HCT116 (cell line): ENCODE data around the gene GRIP1. TPM values are rescaled to one million over a fixed set of nuclear protein-coding genes. Genes with fewer than 3 reads are reported as not detected.

Experiments
- ATAC-seq: fragments of 200-7000 bp; cut with Tn5 transposase; 2 replicates; pipeline ENCODE4 v1.9.1; 2020; ENCODE audit warnings: mild to moderate bottlenecking, moderate library complexity
- BruUV-seq: library from RNA; stranded (reverse); fragments of 400-500 nt; replicated peaks from 2 replicates; lab custom pipeline; 2021; lab: Mats Ljungman, UMichigan
- CTCF ChIA-PET: fragments of 300-600 bp; sonication (Branson Sonifier 250); formaldehyde crosslinking; loops from one replicate; lab custom pipeline; 2021; ENCODE audit warnings: antibody characterized with exemption; lab: Charles Lee
- POLR2A ChIA-PET: fragments of 300-600, 350-600 bp; sonication (Branson Sonifier 250); formaldehyde crosslinking; loops from one replicate; lab custom pipeline; 2021; ENCODE audit warnings: antibody characterized with exemption; lab: Charles Lee
- RAD21 ChIA-PET, 2 experiments: fragments of 300-600 bp; sonication (Branson Sonifier 250); formaldehyde crosslinking; loops; one replicate each; lab custom pipeline; 2023; ENCODE audit warnings: low total read pairs in 2 of 2; ENCODE audit not compliant: uncharacterized antibody in 2 of 2, unreplicated experiment in 2 of 2, low non-redundant PET in 1 of 2; lab: Charles Lee
- DNase-seq: peaks from one replicate; pipeline ENCODE4 v3.0.0-alpha.2; 2010; ENCODE audit warnings: low read depth, low spot score
- H2AFZ ChIP-seq: fragments of 200-600 bp; shearing (Covaris generic), sonication (generic); 2 replicates; pipeline ENCODE4 v1.6.1; 2017; ENCODE audit warnings: low read depth, mixed run types, mixed read lengths, antibody characterized with exemption, low read length; ENCODE audit not compliant: poor library complexity, severe bottlenecking
- H3K27ac ChIP-seq: 2 replicates; pipeline ENCODE4 v1.5.1; 2012; ENCODE audit warnings: low read depth, low read length
- H3K27me3 ChIP-seq: fragments of 200-600 bp; sonication (generic); 2 replicates; pipeline ENCODE4 v1.6.1; 2016; ENCODE audit warnings: mixed run types, low read length, mixed read lengths; ENCODE audit not compliant: insufficient read depth
- H3K36me3 ChIP-seq, 2 experiments: fragments of 200-500 bp in 1 of 2; fragments of 200-600 bp in 1 of 2; sonication (Bioruptor generic) in 1 of 2; sonication (generic) in 1 of 2; 2 replicates each; pipeline versions ENCODE4 v1.5.1 to v1.6.1; 2014 to 2016; ENCODE audit warnings: low read length in 2 of 2, inconsistent platforms in 1 of 2, mixed read lengths in 1 of 2, mixed run types in 1 of 2; ENCODE audit not compliant: insufficient read depth in 2 of 2, control insufficient read depth in 1 of 2
- H3K4me1 ChIP-seq, 2 experiments: fragments of 200-600 bp in 1 of 2; sonication (generic) in 1 of 2; 2 replicates each; pipeline versions ENCODE4 v1.5.1 to v1.6.1; 2012 to 2017; ENCODE audit warnings: low read length in 2 of 2, inconsistent platforms in 1 of 2, mild to moderate bottlenecking in 1 of 2, mixed read lengths in 1 of 2, mixed run types in 1 of 2, moderate library complexity in 1 of 2; ENCODE audit not compliant: insufficient read depth in 2 of 2, control insufficient read depth in 1 of 2
- H3K4me2 ChIP-seq: fragments of 200-600 bp; sonication (generic); 2 replicates; pipeline ENCODE4 v1.6.1; 2017; ENCODE audit warnings: mixed run types, low read length, mixed read lengths
- H3K4me3 ChIP-seq, 2 experiments: fragments of 200-600 bp in 1 of 2; sonication (generic) in 1 of 2; replicated peaks in 1 of 2; 2 replicates each; pipeline ENCODE4 v1.5.1; 2011 to 2016; ENCODE audit warnings: low read length in 2 of 2, control low read depth in 1 of 2, low read depth in 1 of 2, mild to moderate bottlenecking in 1 of 2, mixed read lengths in 1 of 2, mixed run types in 1 of 2
- H3K79me2 ChIP-seq: fragments of 200-600 bp; sonication (generic); 2 replicates; pipeline ENCODE4 v1.6.1; 2017; ENCODE audit warnings: mild to moderate bottlenecking, mixed run types, low read length, moderate library complexity, mixed read lengths; ENCODE audit not compliant: insufficient read depth
- H3K9ac ChIP-seq: fragments of 200-600 bp; sonication (generic); 2 replicates; pipeline ENCODE4 v1.6.1; 2016; ENCODE audit warnings: low read length, mixed read lengths
- H3K9me2 ChIP-seq: fragments of 200-600 bp; sonication (generic), shearing (Covaris generic); 2 replicates; pipeline ENCODE4 v1.6.1; 2017; ENCODE audit warnings: mixed run types, mild to moderate bottlenecking, moderate library complexity; ENCODE audit not compliant: insufficient read depth
- H3K9me3 ChIP-seq, 2 experiments: fragments of 200-500 bp in 1 of 2; fragments of 200-600 bp in 1 of 2; sonication (Bioruptor generic) in 1 of 2; sonication (generic) in 1 of 2; 2 replicates each; pipeline ENCODE4 v1.6.1; 2014 to 2017; ENCODE audit warnings: low read length in 2 of 2, mixed read lengths in 2 of 2, inconsistent platforms in 1 of 2, low read depth in 1 of 2, mild to moderate bottlenecking in 1 of 2, mixed run types in 1 of 2, moderate library complexity in 1 of 2; ENCODE audit not compliant: control insufficient read depth in 1 of 2, insufficient read depth in 1 of 2
- H4K20me1 ChIP-seq: fragments of 200-600 bp; sonication (generic), shearing (Covaris generic); 2 replicates; pipeline ENCODE4 v1.6.1; 2017; ENCODE audit warnings: mixed run types, mild to moderate bottlenecking, moderate library complexity; ENCODE audit not compliant: insufficient read depth
- CEBPB ChIP-seq: IDR thresholded peaks from 2 replicates; pipeline ENCODE4 v1.6.1; 2012; ENCODE audit warnings: low read depth
- CTCF ChIP-seq, 3 experiments: fragments of 200-600 bp in 1 of 3; sonication (generic) in 1 of 3; IDR thresholded peaks in 2 of 3; conservative IDR thresholded peaks in 1 of 3; 2 replicates each; pipeline ENCODE4 v1.5.1; 2012 to 2017; ENCODE audit warnings: low read depth in 2 of 3, low read length in 2 of 3, antibody characterized with exemption in 1 of 3, borderline replicate concordance in 1 of 3, control low read depth in 1 of 3, mild to moderate bottlenecking in 1 of 3, mixed read lengths in 1 of 3, mixed run types in 1 of 3, moderate library complexity in 1 of 3; ENCODE audit not compliant: insufficient read depth in 1 of 3
- JUND ChIP-seq: IDR thresholded peaks from 2 replicates; pipeline ENCODE4 v1.6.1; 2012
- POLR2AphosphoS5 ChIP-seq: IDR thresholded peaks from 2 replicates; pipeline ENCODE4 v1.6.1; 2011; ENCODE audit warnings: mild to moderate bottlenecking, low read depth, low read length, moderate library complexity
- SP1 ChIP-seq: IDR thresholded peaks from 2 replicates; pipeline ENCODE4 v1.6.1; 2012; ENCODE audit warnings: low read depth
- SRF ChIP-seq: IDR thresholded peaks from 2 replicates; pipeline ENCODE4 v1.6.1; 2012; ENCODE audit warnings: low read depth
- ZBTB33 ChIP-seq: IDR thresholded peaks from 2 replicates; pipeline ENCODE4 v1.6.1; 2011; ENCODE audit warnings: mild to moderate bottlenecking, low read length, moderate library complexity; ENCODE audit not compliant: insufficient replicate concordance; ENCODE audit errors: extremely low read depth
- intact Hi-C: fragments of 100-400 bp; cut with micrococcal nuclease; formaldehyde crosslinking; loops from 2 replicates; pipeline ENCODE4 v1.10.0; 2022
- total RNA-seq: library from RNA; stranded (reverse); gene quantifications from one replicate; pipeline ENCODE4 v1.2.1, GENCODE V29; 2021; ENCODE audit not compliant: unreplicated experiment

GRIP1 gene
- total RNA-seq, 1 experiment from 2014 or later, result not detected

- Histone ChIP-seq H3K36me3 (no peaks in the 10 kb centered on the region), H3K4me3 (no peak overlapping the region), H3K9ac (no peak overlapping the region), H3K9me3 (no peaks in the 10 kb centered on the region)
- TF ChIP-seq SRF, result no peak
- no peak for TF ChIP-seq JUND
- no peak for TF ChIP-seq POLR2AphosphoS5
- no peak for TF ChIP-seq SP1
- no peak for TF ChIP-seq CTCF (IDR thresholded peaks at IDR 0.05 in 2 of 3, conservative IDR thresholded peaks at IDR 0.05 in 1 of 3; ENCODE audit: borderline replicate concordance in 1 of 3, insufficient read depth in 1 of 3, low read depth in 2 of 3, low read length in 2 of 3)
- no peak for TF ChIP-seq ZBTB33
- TF ChIP-seq CEBPB, result no peak
- TF ChIP-seq, all 23 proteins: peak for 0
- H4K20me1 ChIP-seq, result no peaks in the 10 kb centered on the region
- intact Hi-C loops, result no loop called here
- ATAC-seq (no peak), DNase-seq (no peak)
- no peaks in the 10 kb centered on the region for H3K79me2 ChIP-seq
- ChIA-PET RAD21 (no interaction called here), CTCF (no interaction called here), POLR2A (no interaction called here)
- H2AFZ ChIP-seq, result no peak overlapping the region
- no TSS peak for BruUV-seq
- H3K4me1 ChIP-seq, result no peaks in the 10 kb centered on the region
- no peaks in the 10 kb centered on the region for H3K9me2 ChIP-seq
- H3K4me2 ChIP-seq, result no peak overlapping the region
- peaks cover 12% of the 10 kb centered on the region; the same call in 1 of the 2 replicates for H3K27me3 ChIP-seq
- H3K27ac ChIP-seq, result no peak overlapping the region
Measured at GRCh38 chr12:66714709-66715108, 35.8 kb upstream of the GRIP1 start.
